K562 (cell line): ENCODE data around the gene B4GALT5. TPM values are rescaled to one million over a fixed set of nuclear protein-coding genes. Genes with fewer than 3 reads are reported as not detected.
"Not testable (repeated sequence)": the region's sequence is repeated elsewhere in the genome, so short reads cannot be mapped to it uniquely, and the experiment has no call there.

Source experiments
- ATAC-seq: fragments of 200-7000 bp; cut with Tn5 transposase; 3 replicates; pipeline ENCODE4 v1.9.1; 2020; ENCODE audit warnings: moderate library complexity
- BruUV-seq: library from RNA; stranded (reverse); fragments of 400-500 nt; replicated peaks from 2 replicates; lab custom pipeline; 2021; lab: Mats Ljungman, UMichigan
- CTCF ChIA-PET: fragments of 300-600 bp; formaldehyde crosslinking; extraction: SDS; loops from one replicate; lab custom pipeline; 2021; ENCODE audit warnings: low intra/inter-chr PET ratio; lab: Yijun Ruan, JAX
- POLR2A ChIA-PET: fragments of 300-600, 350-650 bp; sonication (Branson Sonifier 250); formaldehyde crosslinking; extraction: SDS; loops from one replicate; lab custom pipeline; 2021; ENCODE audit warnings: antibody characterized with exemption, inconsistent platforms; lab: Yijun Ruan, JAX
- DNase-seq, 4 experiments: peaks; one replicate each; pipeline versions ENCODE4 v3.0.0 to v3.0.0-alpha.2; 2011 to 2018; ENCODE audit warnings: low spot score in 3 of 4, mixed read lengths in 3 of 4; ENCODE audit errors: extremely low read depth in 1 of 4
- FAIRE-seq: peaks from 2 replicates; lab custom pipeline; 2011; peaks lifted over from hg19 to GRCh38; lab: Jason Lieb, UNC
- H2AFZ ChIP-seq: 2 replicates; pipeline ENCODE4 v1.6.0; 2011; ENCODE audit warnings: low read depth, low read length, control low read depth, inconsistent platforms
- H3K27ac ChIP-seq: fragments of 200-600 bp; 3 replicates; pipeline ENCODE4 v1.8.0; 2011; ENCODE audit warnings: low read depth, mild to moderate bottlenecking, control low read depth, inconsistent platforms, low read length, moderate library complexity, mixed read lengths; ENCODE audit errors: extremely low read depth
- H3K27me3 ChIP-seq, 2 experiments: fragments of 300-600 bp in 1 of 2; 2 replicates in 1 of 2; 3 replicates in 1 of 2; pipeline versions ENCODE4 v1.6.0 to v1.8.0; 2011; ENCODE audit warnings: inconsistent platforms in 2 of 2, low read length in 2 of 2, mild to moderate bottlenecking in 1 of 2, mixed read lengths in 1 of 2, moderate library complexity in 1 of 2; ENCODE audit not compliant: control insufficient read depth in 2 of 2, insufficient read depth in 2 of 2
- H3K36me3 ChIP-seq: fragments of 300-600 bp; 3 replicates; pipeline ENCODE4 v1.8.0; 2011; ENCODE audit warnings: mild to moderate bottlenecking, low read length, inconsistent platforms; ENCODE audit not compliant: control insufficient read depth, insufficient read depth
- H3K4me1 ChIP-seq, 2 experiments: fragments of 200-600 bp in 1 of 2; replicated peaks in 1 of 2; 2 replicates in 1 of 2; 3 replicates in 1 of 2; pipeline versions ENCODE4 v1.5.1 to v1.8.0; 2011; ENCODE audit warnings: inconsistent platforms in 2 of 2, low read length in 2 of 2, mild to moderate bottlenecking in 1 of 2, mixed read lengths in 1 of 2, moderate library complexity in 1 of 2; ENCODE audit not compliant: control insufficient read depth in 2 of 2, insufficient read depth in 2 of 2
- H3K4me2 ChIP-seq: 2 replicates; pipeline ENCODE4 v1.6.1; 2011; ENCODE audit warnings: low read length, control low read depth, inconsistent platforms, mixed read lengths; ENCODE audit not compliant: insufficient read depth
- H3K4me3 ChIP-seq: fragments of 200-600 bp; sonication (generic), shearing (Covaris generic); 2 replicates; pipeline ENCODE4 v1.5.1; 2016; ENCODE audit warnings: control low read depth, inconsistent platforms
- H3K79me2 ChIP-seq: fragments of 200-600 bp; 3 replicates; pipeline ENCODE4 v1.8.0; 2011; ENCODE audit warnings: low read length, inconsistent platforms; ENCODE audit not compliant: control insufficient read depth, insufficient read depth
- H3K9ac ChIP-seq, 2 experiments: 2 replicates each; pipeline versions ENCODE4 v1.6.0 to v1.6.1; 2011; ENCODE audit warnings: low read depth in 2 of 2, low read length in 2 of 2, control low read depth in 1 of 2, inconsistent platforms in 1 of 2, mild to moderate bottlenecking in 1 of 2, mixed read lengths in 1 of 2; ENCODE audit not compliant: insufficient read depth in 1 of 2
- H3K9me1 ChIP-seq: one replicate; pipeline ENCODE4 v1.6.0; 2011; ENCODE audit warnings: inconsistent platforms, mild to moderate bottlenecking, low read length, moderate library complexity; ENCODE audit not compliant: control insufficient read depth, insufficient read depth
- H3K9me3 ChIP-seq: replicated peaks from 2 replicates; pipeline ENCODE4 v1.5.1; 2011; ENCODE audit warnings: low read depth, low read length, inconsistent platforms; ENCODE audit not compliant: control insufficient read depth, insufficient read depth
- H4K20me1 ChIP-seq: replicated peaks from 2 replicates; pipeline ENCODE4 v1.6.1; 2011; ENCODE audit warnings: low read length, inconsistent platforms, mixed read lengths; ENCODE audit not compliant: control insufficient read depth, insufficient read depth
- RBM25 ChIP-seq: fragments of 200-400 bp; formaldehyde crosslinking; IDR thresholded peaks from 2 replicates; pipeline ENCODE4 v1.6.1; 2018; ENCODE audit warnings: low read length, low read depth, moderate library complexity; ENCODE audit not compliant: severe bottlenecking
- RFX5 ChIP-seq: IDR thresholded peaks from 2 replicates; pipeline ENCODE4 v1.6.1; 2011; ENCODE audit warnings: low read depth, mild to moderate bottlenecking, improper control_type of control experiment, low read length
- ZNF263 ChIP-seq: sonication (generic); formaldehyde crosslinking; IDR thresholded peaks from 2 replicates; pipeline ENCODE4 v1.8.0; 2022; ENCODE audit warnings: mild to moderate bottlenecking, missing genetic modification reagents, borderline replicate concordance
- WGBS: fragments of 100-300 bp; shearing (Covaris generic); methylation state at CpG from one replicate; pipeline ENCODE4 v1.1.6; 2016; ENCODE audit warnings: low coverage, mixed read lengths; ENCODE audit not compliant: insufficient coverage; ENCODE audit errors: missing lambda C conversion rate; 5-methylcytosine and 5-hydroxymethylcytosine counted together
- in situ Hi-C: fragments of 300-500 bp; cut with MboI; formaldehyde crosslinking; loops from 4 replicates; pipeline ENCODE4 v1.15.0; 2018; ENCODE audit warnings: inconsistent platforms, mixed read lengths
- intact Hi-C: fragments of 100-400 bp; cut with micrococcal nuclease; formaldehyde crosslinking; loops from 2 replicates; pipeline ENCODE4 v1.14.2; 2022
- polyA plus RNA-seq, 8 experiments: library from polyadenylated mRNA; depleted of rRNA in 4 of 8; stranded (reverse) in 5 of 8; unstranded in 3 of 8; fragments of >200 nt; fragmentation: Nextera tagmentation in 2 of 8; fragmentation: Illumina TruSeq in 1 of 8; extraction: Ambion mirVana in 2 of 8; extraction: Trizol in 1 of 8; gene quantifications; 2 replicates each; pipeline versions ENCODE4 v1.2.1 to v1.2.3, GENCODE V29; 2011 to 2014; ENCODE audit warnings: inconsistent platforms in 1 of 8, missing spikeins in 1 of 8
- total RNA-seq, 7 experiments: library from RNA; depleted of rRNA in 6 of 7; stranded (reverse); fragments of >200 nt in 6 of 7; fragmentation: Illumina TruSeq in 2 of 7; extraction: Trizol in 2 of 7; gene quantifications; 2 replicates each; pipeline versions ENCODE4 v1.2.1 to v1.2.3, GENCODE V29; 2011 to 2021; ENCODE audit warnings: low replicate concordance in 1 of 7
- TF ChIP-seq, protein P1 (sequence below): sonication (generic); formaldehyde crosslinking; IDR thresholded peaks from 2 replicates; pipeline ENCODE4 v1.8.1; 2023; ENCODE audit warnings: mild to moderate bottlenecking, missing genetic modification reagents

The B4GALT5 gene
- total and polyA plus RNA-seq, 9 of the 15 experiments (the other 6 are each of a cell fraction or from before 2014, with no cell fraction given), result 8.5 to 32.6 (median 23.4) TPM

DNA sequence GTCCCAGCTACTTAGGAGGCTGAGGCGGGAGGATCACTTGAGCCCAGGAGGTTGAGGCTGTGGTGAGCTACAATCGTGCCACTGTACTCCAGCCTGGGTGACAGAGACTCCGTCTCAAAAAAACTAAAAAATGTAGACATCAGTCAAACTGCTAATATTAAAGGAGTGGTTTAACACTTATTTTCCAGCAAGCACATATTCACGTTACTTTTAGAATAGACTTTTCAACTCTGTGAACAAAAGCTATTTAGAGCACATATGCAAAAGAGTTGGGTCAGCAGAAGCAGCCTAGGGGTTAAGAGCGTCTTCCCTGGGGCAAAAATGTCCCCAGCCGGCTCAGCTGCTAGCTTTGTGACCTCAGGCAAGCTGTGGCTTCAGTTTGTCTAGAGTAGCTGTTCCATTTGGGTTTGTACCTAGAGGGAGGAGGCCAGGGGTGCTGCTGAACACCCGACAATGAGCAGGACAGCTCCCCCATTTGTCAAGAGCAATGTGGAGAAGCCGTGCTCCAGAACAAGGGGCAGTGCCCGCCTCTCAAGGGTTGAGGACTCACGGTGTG lies 83.2 kb downstream of the B4GALT5 start (continued):
- TF ChIP-seq, protein P1, sequence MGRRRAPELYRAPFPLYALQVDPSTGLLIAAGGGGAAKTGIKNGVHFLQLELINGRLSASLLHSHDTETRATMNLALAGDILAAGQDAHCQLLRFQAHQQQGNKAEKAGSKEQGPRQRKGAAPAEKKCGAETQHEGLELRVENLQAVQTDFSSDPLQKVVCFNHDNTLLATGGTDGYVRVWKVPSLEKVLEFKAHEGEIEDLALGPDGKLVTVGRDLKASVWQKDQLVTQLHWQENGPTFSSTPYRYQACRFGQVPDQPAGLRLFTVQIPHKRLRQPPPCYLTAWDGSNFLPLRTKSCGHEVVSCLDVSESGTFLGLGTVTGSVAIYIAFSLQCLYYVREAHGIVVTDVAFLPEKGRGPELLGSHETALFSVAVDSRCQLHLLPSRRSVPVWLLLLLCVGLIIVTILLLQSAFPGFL (CRISPR knock-in tag), result no peak
- TF ChIP-seq ZNF263, result no peak

DNA sequence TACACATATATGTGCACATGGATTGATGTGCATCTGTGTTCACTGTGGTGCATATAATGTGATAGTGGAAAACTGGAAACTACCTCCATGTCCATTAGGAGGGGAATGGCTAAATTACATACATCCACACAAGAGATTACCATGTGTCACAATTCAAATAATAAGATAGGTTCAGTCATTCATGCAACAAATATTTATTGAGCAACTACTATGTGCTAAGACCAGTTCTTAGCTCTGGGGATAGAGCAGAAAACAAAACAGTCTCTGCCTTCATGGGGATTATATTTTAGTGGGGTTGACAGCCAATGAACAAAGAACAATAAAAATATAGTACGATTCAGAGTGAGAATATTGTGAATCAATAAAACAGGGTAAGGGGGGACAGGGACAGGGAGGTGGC lies 84.1 kb downstream of the B4GALT5 start:
- H3K4me1 ChIP-seq, result peaks cover 0 to 3% of the 10 kb centered on the region in 2 experiments; a peak in 1 of 5 replicates
- 86% methylated on average over 1 of the region's 1 CpG for WGBS

DNA sequence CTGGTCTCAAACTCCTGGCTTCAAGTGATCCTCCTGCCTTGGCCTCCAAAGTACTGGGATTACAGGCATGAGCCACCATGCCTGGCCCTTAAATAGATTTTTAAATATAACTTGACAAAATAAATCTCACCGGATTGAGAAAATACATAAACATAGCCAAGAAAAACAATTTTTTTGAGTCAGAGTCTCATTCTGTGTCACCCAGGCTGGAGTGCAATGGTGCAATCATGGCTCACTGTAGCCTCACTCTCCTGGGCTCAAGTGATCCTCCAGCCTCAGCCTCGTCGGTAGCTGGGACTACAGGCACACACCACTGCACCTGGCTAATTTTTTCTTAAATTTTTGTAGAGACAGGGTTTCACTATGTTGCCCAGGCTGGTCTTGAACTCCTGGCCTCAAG lies 85.4 kb downstream of the B4GALT5 start:
- in situ Hi-C loops, result not testable (repeated sequence)

More for the DNA sequence above, 84.1 kb downstream of the B4GALT5 start:
- ATAC-seq (no peak), FAIRE-seq (no peak), DNase-seq (no peak)
- no peak for TF ChIP-seq RFX5
- TF ChIP-seq RBM25, result peak; percentile 38
- Histone ChIP-seq H2AFZ (no peak overlapping the region), H3K79me2 (no peaks in the 10 kb centered on the region), H3K9ac (no peak overlapping the region), H3K4me2 (no peak overlapping the region), H4K20me1 (peaks cover 6% of the 10 kb centered on the region), H3K27ac (no peak overlapping the region), H3K4me3 (no peak overlapping the region), H3K9me1 (no peaks in the 10 kb centered on the region), H3K36me3 (peaks cover 19% of the 10 kb centered on the region; the same call in 1 of the 3 replicates), H3K9me3 (no peaks in the 10 kb centered on the region), H3K27me3 (peaks cover 3 to 5% of the 10 kb centered on the region in 2 experiments; a peak in 3 of 5 replicates)
- ChIA-PET POLR2A (no interaction called here), CTCF (no interaction called here)
- in situ Hi-C loops, result no loop called here
- intact Hi-C loops, result no loop called here
- BruUV-seq, result no TSS peak

More for the DNA sequence above, 85.4 kb downstream of the B4GALT5 start:
- H3K79me2 ChIP-seq, BruUV-seq, ATAC-seq, H3K4me3 ChIP-seq, intact Hi-C loops, H3K36me3 ChIP-seq, H3K9me1 ChIP-seq, POLR2A ChIA-PET, H2AFZ ChIP-seq, H3K9ac ChIP-seq, H3K4me2 ChIP-seq, H3K27ac ChIP-seq, CTCF ChIA-PET, H4K20me1 ChIP-seq, H3K4me1 ChIP-seq, FAIRE-seq, H3K9me3 ChIP-seq, DNase-seq, H3K27me3 ChIP-seq: not testable (repeated sequence)
- WGBS, result 50% methylated on average over 3 of the region's 3 CpGs
